Prostate gland (tissue), 2 donors: ENCODE measurements around the gene RNU5D-1. TPM values are rescaled to one million over a fixed set of nuclear protein-coding genes. Genes with fewer than 3 reads are reported as not detected.

Experiments
- DNase-seq: peaks from one replicate; pipeline ENCODE4 v3.0.0-alpha.2; 2019; ENCODE audit warnings: low spot score
- H3K27ac ChIP-seq, 2 donors: fragments of 200-600 bp; sonication (generic); 2 replicates each; pipeline ENCODE4 v1.5.1; 2017 to 2019
- H3K27me3 ChIP-seq: fragments of 200-600 bp; sonication (generic); replicated peaks from 2 replicates; pipeline ENCODE4 v1.5.1; 2019; ENCODE audit not compliant: insufficient read depth
- H3K36me3 ChIP-seq, 2 donors: fragments of 200-600 bp; sonication (generic); 1 replicate in 1 of 2; 2 replicates in 1 of 2; pipeline versions ENCODE4 v1.5.1 to v1.8.1; 2017 to 2019
- H3K4me1 ChIP-seq: fragments of 200-600 bp; sonication (generic); replicated peaks from 2 replicates; pipeline ENCODE4 v1.5.1; 2019
- H3K4me3 ChIP-seq, 2 donors: fragments of 200-600 bp; sonication (generic); 2 replicates each; pipeline ENCODE4 v1.5.1; 2017 to 2019
- H3K9me3 ChIP-seq: fragments of 200-600 bp; sonication (generic); 2 replicates; pipeline ENCODE4 v1.5.1; 2017
- POLR2A ChIP-seq: fragments of 450-650 bp; IDR thresholded peaks from one replicate; pipeline ENCODE4 v1.6.1; 2016; ENCODE audit warnings: antibody characterized with exemption, mild to moderate bottlenecking
- POLR2AphosphoS5 ChIP-seq: sonication (generic); formaldehyde crosslinking; IDR thresholded peaks from one replicate; pipeline ENCODE4 v1.6.1; 2017; ENCODE audit warnings: antibody characterized with exemption
- WGBS: methylation state at CpG from one replicate; pipeline ENCODE4 v1.1.5; 2018; 5-methylcytosine and 5-hydroxymethylcytosine counted together
- intact Hi-C: fragments of 100-400 bp; cut with DNase I; formaldehyde crosslinking; loops from one replicate; pipeline ENCODE4 v1.14.2; 2022
- total RNA-seq, 2 donors: library from RNA; depleted of rRNA; stranded (reverse); fragments of >200 nt; gene quantifications; one replicate each; pipeline ENCODE4 v1.1.0, GENCODE V29; 2016
- TF ChIP-seq, protein P1 (sequence below), 4 experiments: fragments of 200-600 bp in 2 of 4; fragments of 450-650 bp in 2 of 4; sonication (generic) in 2 of 4; IDR thresholded peaks; 1 replicate in 3 of 4; 2 replicates in 1 of 4; pipeline ENCODE4 v1.5.1; 2016 to 2019; ENCODE audit warnings: antibody characterized with exemption in 4 of 4, mild to moderate bottlenecking in 2 of 4, moderate library complexity in 2 of 4

Gene RNU5D-1
- total RNA-seq, result not detected

DNA sequence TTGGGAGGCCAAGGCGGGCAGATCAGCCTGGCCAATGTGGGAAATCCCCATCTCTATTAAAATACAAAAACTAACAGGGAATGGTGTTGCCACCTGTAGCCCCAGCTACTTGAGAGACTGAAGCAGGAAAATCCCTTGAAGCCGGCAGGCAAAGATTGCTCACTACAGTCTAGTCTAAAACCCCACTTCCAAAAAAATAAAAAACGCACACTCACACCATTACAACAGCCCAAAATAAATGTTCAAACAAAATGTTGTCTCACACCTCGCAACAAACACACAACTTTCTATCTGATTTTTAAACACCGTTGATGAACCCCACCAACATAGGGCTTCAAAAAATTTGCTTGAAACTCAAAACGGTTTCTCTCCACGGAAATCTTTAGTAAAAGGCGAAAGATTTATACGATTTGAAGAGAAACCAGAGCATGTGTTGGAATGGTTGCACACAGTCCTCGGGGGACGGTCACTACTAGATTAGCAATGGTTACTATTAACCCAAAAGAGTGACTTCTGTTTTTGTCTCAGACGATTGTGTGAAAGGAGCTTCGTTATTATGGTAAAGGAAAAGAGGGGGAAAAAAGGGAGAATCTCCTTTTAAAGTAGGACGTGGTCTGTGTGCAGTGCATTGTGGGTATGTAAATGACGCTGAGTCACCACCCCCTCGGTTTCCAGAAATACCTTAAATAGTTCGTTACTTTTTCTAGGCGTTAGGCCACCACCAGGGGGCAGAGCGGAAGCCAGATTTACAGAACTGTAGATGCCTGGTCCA, at the start of gene RNU5D-1:
Gene RNU5D-1 (minus strand): TSS at position 430 of the 772 bp plus-strand sequence.
- Histone ChIP-seq H3K27me3 (no peaks in the 10 kb centered on the region), H3K27ac (peak within 1 kb of the TSS; percentile 72 to 74), H3K9me3 (no peaks in the 10 kb centered on the region), H3K4me3 (peak within 1 kb of the TSS; percentile 1 to 2), H3K4me1 (no peaks in the 10 kb centered on the region), H3K36me3 (no peaks in the 10 kb centered on the region)
- TF ChIP-seq, protein P1, sequence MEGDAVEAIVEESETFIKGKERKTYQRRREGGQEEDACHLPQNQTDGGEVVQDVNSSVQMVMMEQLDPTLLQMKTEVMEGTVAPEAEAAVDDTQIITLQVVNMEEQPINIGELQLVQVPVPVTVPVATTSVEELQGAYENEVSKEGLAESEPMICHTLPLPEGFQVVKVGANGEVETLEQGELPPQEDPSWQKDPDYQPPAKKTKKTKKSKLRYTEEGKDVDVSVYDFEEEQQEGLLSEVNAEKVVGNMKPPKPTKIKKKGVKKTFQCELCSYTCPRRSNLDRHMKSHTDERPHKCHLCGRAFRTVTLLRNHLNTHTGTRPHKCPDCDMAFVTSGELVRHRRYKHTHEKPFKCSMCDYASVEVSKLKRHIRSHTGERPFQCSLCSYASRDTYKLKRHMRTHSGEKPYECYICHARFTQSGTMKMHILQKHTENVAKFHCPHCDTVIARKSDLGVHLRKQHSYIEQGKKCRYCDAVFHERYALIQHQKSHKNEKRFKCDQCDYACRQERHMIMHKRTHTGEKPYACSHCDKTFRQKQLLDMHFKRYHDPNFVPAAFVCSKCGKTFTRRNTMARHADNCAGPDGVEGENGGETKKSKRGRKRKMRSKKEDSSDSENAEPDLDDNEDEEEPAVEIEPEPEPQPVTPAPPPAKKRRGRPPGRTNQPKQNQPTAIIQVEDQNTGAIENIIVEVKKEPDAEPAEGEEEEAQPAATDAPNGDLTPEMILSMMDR (IDR thresholded peaks at IDR 0.05), result peak; percentile 73 to 83 (median 75)
- peak; percentile 65 for TF ChIP-seq POLR2A
- TF ChIP-seq POLR2AphosphoS5, result peak; percentile 86
- intact Hi-C loops, result loop anchor here (5.0 to 10.0 kb wide), 2 partner anchors 56 to 574 kb away; partner anchors contain the start of gene BEST4
- DNase-seq, result peak; percentile 86
- 4% methylated on average over 19 of the region's 19 CpGs for WGBS

DNA sequence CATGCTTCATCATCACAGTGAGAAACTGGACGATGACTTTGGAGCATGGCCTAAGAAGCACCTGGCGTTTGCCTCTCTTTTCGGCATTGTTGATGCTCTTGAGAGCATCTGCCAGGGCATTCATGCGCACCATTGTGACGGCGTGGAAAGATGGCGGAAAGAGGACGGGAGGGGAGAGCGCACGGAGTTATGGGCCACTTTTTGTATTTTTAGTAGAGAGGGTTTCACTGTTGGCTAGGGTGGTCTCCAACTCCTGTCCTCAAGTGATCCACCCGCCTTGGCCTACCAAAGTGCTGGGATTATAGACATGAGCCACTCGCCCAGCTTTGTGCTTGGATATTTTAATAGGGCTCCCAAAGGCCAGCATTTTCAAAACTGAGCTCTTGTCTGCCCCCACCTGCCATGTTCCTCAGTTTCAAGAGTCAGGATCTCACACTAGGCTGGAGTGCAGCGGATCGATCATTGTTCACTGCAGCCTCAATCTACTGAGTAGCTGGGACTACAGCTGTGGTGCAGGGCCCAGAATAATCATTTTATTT, 49.7 kb upstream of the RNU5D-1 start:
- no peak overlapping the region for H3K27ac ChIP-seq
- H3K4me1 ChIP-seq, result peaks cover 5% of the 10 kb centered on the region
- H3K27me3 ChIP-seq, result no peaks in the 10 kb centered on the region
- H3K9me3 ChIP-seq, result no peaks in the 10 kb centered on the region
- intact Hi-C loops, result no loop called here
- no peak for DNase-seq
- TF ChIP-seq, protein P1 (IDR thresholded peaks at IDR 0.05), result no peak
- TF ChIP-seq POLR2A, result no peak
- no peak for TF ChIP-seq POLR2AphosphoS5
- WGBS, result 84% methylated on average over 14 of the region's 14 CpGs
- H3K36me3 ChIP-seq, result peaks cover 4 to 5% of the 10 kb centered on the region in 2 donors
- H3K4me3 ChIP-seq, result no peak overlapping the region

DNA sequence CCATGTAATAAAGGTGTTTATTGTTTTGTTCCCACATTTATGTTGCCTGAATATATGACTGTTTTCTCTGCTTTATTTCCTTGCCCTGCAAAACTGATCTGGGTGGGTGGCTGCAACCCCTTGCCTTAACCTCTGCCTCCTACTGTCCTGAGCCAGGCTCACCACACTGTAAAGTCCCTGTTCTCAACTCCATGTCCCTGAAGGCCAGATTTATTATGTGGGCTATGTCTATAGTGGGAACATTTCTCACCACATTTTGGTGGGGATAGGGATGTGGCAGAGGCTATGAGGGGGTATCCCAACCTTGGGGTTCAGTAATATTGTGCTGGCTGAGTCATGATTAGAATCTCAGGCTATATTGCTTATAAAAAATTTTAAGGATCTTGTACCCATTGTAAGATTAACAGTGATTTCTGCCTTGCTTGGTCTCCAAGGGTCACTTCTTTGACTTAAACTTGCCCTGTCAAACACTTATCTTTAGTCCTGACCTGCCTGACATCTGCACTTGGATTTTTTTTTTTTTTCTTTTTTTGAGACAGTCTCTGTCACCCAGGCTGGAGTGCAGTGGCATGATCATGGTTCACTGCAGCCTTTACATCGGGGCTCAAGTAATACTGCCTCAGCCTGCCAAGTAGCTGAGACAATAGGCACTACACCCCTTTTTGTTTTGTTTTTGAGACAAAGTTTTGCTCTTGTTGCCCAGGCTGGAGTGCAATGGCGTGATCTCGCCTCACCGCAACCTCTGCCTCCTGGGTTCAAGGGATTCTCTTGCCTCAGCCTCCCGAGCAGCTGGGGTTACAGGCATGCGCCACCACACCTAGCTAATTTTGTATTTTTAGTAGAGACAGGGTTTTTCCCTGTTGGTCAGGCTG, 48.0 kb upstream of the RNU5D-1 start:
- WGBS, result 93% methylated on average over 6 of the region's 6 CpGs
- peaks cover 5% of the 10 kb centered on the region for H3K4me1 ChIP-seq

DNA sequence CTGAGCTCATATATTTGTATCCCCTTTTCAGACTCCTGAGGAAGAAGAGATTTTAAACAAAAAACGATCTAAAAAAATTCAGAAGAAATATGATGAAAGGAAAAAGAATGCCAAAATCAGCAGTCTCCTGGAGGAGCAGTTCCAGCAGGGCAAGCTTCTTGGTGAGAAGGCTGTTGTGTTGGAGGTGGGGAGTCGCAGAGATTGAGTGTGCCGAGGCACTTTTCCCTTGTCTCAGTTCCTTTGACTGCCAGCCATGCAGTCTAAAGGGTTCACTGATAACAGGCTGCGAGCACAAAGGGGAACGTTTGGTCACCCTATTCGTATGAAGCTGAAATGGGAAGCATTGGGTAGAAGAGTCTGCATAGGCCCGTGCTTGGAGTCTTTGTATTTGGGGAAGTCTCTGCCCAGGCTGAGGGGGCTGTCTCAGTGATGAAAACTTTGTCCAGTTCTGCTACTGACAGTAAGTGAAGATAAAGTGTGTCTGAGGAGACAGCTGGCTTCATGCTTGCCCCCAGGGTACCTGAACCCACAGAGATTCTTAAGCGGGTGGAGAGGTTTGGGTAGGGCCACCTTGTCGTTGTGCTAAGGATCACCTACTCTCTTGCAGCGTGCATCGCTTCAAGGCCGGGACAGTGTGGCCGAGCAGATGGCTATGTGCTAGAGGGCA, 47.1 kb upstream of the RNU5D-1 start:
- no peak for DNase-seq
- no peak overlapping the region for H3K4me3 ChIP-seq
- peaks cover 5% of the 10 kb centered on the region for H3K4me1 ChIP-seq
- intact Hi-C loops, result loop anchor here (5.0 to 10.0 kb wide), 2 partner anchors 234 to 527 kb away; partner anchors contain the start of genes HECTD3 and UROD
- H3K36me3 ChIP-seq, result peaks cover 4 to 5% of the 10 kb centered on the region in 2 donors
- TF ChIP-seq, protein P1 (IDR thresholded peaks at IDR 0.05), result no peak
- WGBS, result 75% methylated on average over 13 of the region's 13 CpGs
- H3K27me3 ChIP-seq, result no peaks in the 10 kb centered on the region
- no peak overlapping the region for H3K27ac ChIP-seq
- no peaks in the 10 kb centered on the region for H3K9me3 ChIP-seq

More for the DNA sequence above, 48.0 kb upstream of the RNU5D-1 start:
- Histone ChIP-seq H3K27ac (no peak overlapping the region), H3K4me3 (no peak overlapping the region), H3K9me3 (no peaks in the 10 kb centered on the region), H3K36me3 (peaks cover 4 to 5% of the 10 kb centered on the region in 2 donors), H3K27me3 (no peaks in the 10 kb centered on the region)
- TF ChIP-seq POLR2AphosphoS5 (no peak), POLR2A (no peak)
- TF ChIP-seq, protein P1 (IDR thresholded peaks at IDR 0.05), result no peak
- no peak for DNase-seq
- intact Hi-C loops, result loop anchor here (5.0 to 10.0 kb wide), 2 partner anchors 233 to 526 kb away; partner anchors contain the start of genes HECTD3 and UROD
